ENCODE results near the gene ANKRD11. TPM values are rescaled to one million over a fixed set of nuclear protein-coding genes. Genes with fewer than 3 reads are reported as not detected.

Gene ANKRD11
- polyA plus RNA-seq, 1 donor (not counting 4 experiments of a cell fraction or from before 2014, with no cell fraction given) = 30.1 TPM

DNA sequence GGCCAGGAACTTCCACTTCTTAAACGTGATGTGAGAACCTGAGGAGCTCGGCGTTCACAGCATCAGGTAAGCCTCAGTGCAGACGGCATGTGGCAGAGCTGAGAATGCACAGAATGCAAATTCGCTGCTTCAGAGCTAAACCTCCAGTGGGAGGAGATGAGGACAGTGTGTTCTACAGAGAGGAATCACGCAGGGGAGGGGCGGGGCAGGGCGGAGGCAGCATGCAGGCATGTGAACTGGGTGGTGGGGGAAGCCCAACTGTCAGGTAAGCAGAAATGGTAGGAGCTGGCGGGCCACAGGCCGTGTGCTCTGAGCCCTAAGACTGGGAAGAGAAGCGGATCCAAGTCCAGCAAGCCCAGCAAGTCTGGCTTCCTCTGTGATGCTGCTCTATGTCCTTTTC lies 178.2 kb downstream of the ANKRD11 start:
- peaks cover 40% of the 10 kb centered on the region for H3K4me1 ChIP-seq (ENCODE audit: control insufficient read depth, extremely low read depth, insufficient read depth, low read length)
- FAIRE-seq (no peak), DNase-seq (ENCODE audit: low read depth, low spot score) (no peak)
- no peaks in the 10 kb centered on the region for H3K9me3 ChIP-seq (ENCODE audit: control insufficient read depth, low read depth, low read length)
- no peak overlapping the region for H3K9ac ChIP-seq (ENCODE audit: control insufficient read depth, extremely low read depth, insufficient read depth, low read length)
- peaks cover 21% of the 10 kb centered on the region for H4K20me1 ChIP-seq (ENCODE audit: control insufficient read depth, extremely low read depth, insufficient read depth, low read length)
- dilution Hi-C loops (cut with MboI; ENCODE audit: extremely low pct_ligation_motif_present, low sequenced_read_pairs) = no loop called here
- peaks cover 2% of the 10 kb centered on the region for H3K9me1 ChIP-seq (ENCODE audit: control insufficient read depth, extremely low read depth, insufficient read depth, low read length)
- H3K27ac ChIP-seq (ENCODE audit: control insufficient read depth, insufficient read depth, low read length) = no peak overlapping the region
- H3K36me3 ChIP-seq (ENCODE audit: control insufficient read depth in 2 of 2, extremely low read depth in 1 of 2, insufficient read depth in 2 of 2, low read length in 2 of 2) = peaks cover 23 to 50% of the 10 kb centered on the region in 2 experiments
- no peak overlapping the region for H3K4me3 ChIP-seq (ENCODE audit: control insufficient read depth in 2 of 3, extremely low read depth in 1 of 3, insufficient read depth in 2 of 3, low read depth in 1 of 3, low read length in 3 of 3)
- peaks cover 90% of the 10 kb centered on the region for H3K79me2 ChIP-seq (ENCODE audit: control insufficient read depth, insufficient read depth, low read length)
- no peak overlapping the region for H2AFZ ChIP-seq (ENCODE audit: control insufficient read depth, low read length)
- TF ChIP-seq EZH2 (IDR thresholded peaks at IDR 0.05; ENCODE audit: low read length) = no peak
- TF ChIP-seq, protein P1, sequence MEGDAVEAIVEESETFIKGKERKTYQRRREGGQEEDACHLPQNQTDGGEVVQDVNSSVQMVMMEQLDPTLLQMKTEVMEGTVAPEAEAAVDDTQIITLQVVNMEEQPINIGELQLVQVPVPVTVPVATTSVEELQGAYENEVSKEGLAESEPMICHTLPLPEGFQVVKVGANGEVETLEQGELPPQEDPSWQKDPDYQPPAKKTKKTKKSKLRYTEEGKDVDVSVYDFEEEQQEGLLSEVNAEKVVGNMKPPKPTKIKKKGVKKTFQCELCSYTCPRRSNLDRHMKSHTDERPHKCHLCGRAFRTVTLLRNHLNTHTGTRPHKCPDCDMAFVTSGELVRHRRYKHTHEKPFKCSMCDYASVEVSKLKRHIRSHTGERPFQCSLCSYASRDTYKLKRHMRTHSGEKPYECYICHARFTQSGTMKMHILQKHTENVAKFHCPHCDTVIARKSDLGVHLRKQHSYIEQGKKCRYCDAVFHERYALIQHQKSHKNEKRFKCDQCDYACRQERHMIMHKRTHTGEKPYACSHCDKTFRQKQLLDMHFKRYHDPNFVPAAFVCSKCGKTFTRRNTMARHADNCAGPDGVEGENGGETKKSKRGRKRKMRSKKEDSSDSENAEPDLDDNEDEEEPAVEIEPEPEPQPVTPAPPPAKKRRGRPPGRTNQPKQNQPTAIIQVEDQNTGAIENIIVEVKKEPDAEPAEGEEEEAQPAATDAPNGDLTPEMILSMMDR (optimal IDR thresholded peaks at IDR 0.05 in 1 of 3, IDR thresholded peaks at IDR 0.05 in 1 of 3, conservative IDR thresholded peaks at IDR 0.05 in 1 of 3; ENCODE audit: extremely low read depth in 1 of 3, insufficient read depth in 2 of 3, low read length in 3 of 3) = no peak
- no peaks in the 10 kb centered on the region for H3K27me3 ChIP-seq (ENCODE audit: control insufficient read depth, extremely low read depth, insufficient read depth, low read length)
- no peak overlapping the region for H3K4me2 ChIP-seq (ENCODE audit: control insufficient read depth, extremely low read depth, insufficient read depth, low read depth, low read length)

- no peaks in the 10 kb centered on the region for H3K27me3 ChIP-seq (ENCODE audit: control insufficient read depth, extremely low read depth, insufficient read depth, low read length)
- peaks cover 23% of the 10 kb centered on the region for H4K20me1 ChIP-seq (ENCODE audit: control insufficient read depth, extremely low read depth, insufficient read depth, low read length)
- H3K79me2 ChIP-seq (ENCODE audit: control insufficient read depth, insufficient read depth, low read length) = peaks cover 93% of the 10 kb centered on the region
- no peak overlapping the region for H3K4me2 ChIP-seq (ENCODE audit: control insufficient read depth, extremely low read depth, insufficient read depth, low read depth, low read length)
- H3K9ac ChIP-seq (ENCODE audit: control insufficient read depth, extremely low read depth, insufficient read depth, low read length) = no peak overlapping the region
- TF ChIP-seq, protein P1 (optimal IDR thresholded peaks at IDR 0.05 in 1 of 3, IDR thresholded peaks at IDR 0.05 in 1 of 3, conservative IDR thresholded peaks at IDR 0.05 in 1 of 3; ENCODE audit: extremely low read depth in 1 of 3, insufficient read depth in 2 of 3, low read length in 3 of 3) = no peak
- TF ChIP-seq EZH2 (IDR thresholded peaks at IDR 0.05; ENCODE audit: low read length) = no peak
- H3K9me1 ChIP-seq (ENCODE audit: control insufficient read depth, extremely low read depth, insufficient read depth, low read length) = peaks cover 2% of the 10 kb centered on the region
- FAIRE-seq = no peak
- dilution Hi-C loops (cut with MboI; ENCODE audit: extremely low pct_ligation_motif_present, low sequenced_read_pairs) = no loop called here
- no peak overlapping the region for H3K27ac ChIP-seq (ENCODE audit: control insufficient read depth, insufficient read depth, low read length)
- H2AFZ ChIP-seq (ENCODE audit: control insufficient read depth, low read length) = no peak overlapping the region
- no peak for DNase-seq (ENCODE audit: low read depth, low spot score)
- peaks cover 21 to 50% of the 10 kb centered on the region in 2 experiments for H3K36me3 ChIP-seq (ENCODE audit: control insufficient read depth in 2 of 2, extremely low read depth in 1 of 2, insufficient read depth in 2 of 2, low read length in 2 of 2)
- no peaks in the 10 kb centered on the region for H3K9me3 ChIP-seq (ENCODE audit: control insufficient read depth, low read depth, low read length)
- peaks cover 35% of the 10 kb centered on the region for H3K4me1 ChIP-seq (ENCODE audit: control insufficient read depth, extremely low read depth, insufficient read depth, low read length)
- no peak overlapping the region for H3K4me3 ChIP-seq (ENCODE audit: control insufficient read depth in 2 of 3, extremely low read depth in 1 of 3, insufficient read depth in 2 of 3, low read depth in 1 of 3, low read length in 3 of 3)
These were observed 178.7 kb downstream of the ANKRD11 start for GRCh38 chr16:89311636-89312035.
